Stimulated activated CD8-positive, alpha-beta memory T cell treated with anti-CD3 and anti-CD28 coated beads, Interleukin-7, amount 100 ng/mL, for 4 hours (primary cell): ENCODE results near the gene MAGEA8.
"Not testable (repeated sequence)": the region's sequence is repeated elsewhere in the genome, so short reads cannot be mapped to it uniquely, and the experiment has no call there.

ENCODE experiments used
- DNase-seq, 2 donors: peaks; one replicate each; pipeline ENCODE4 v3.0.0-alpha.2; 2020; ENCODE audit warnings: low read depth in 2 of 2

The MAGEA8 gene

GRCh38 chrX:149881081-149881711 lies at the start of gene MAGEA8:
TSS of gene MAGEA8 (plus strand) at chrX:149881183. CDS start at chrX:149884273, 3,090 bp downstream.
- no peak for DNase-seq

- no peak for DNase-seq
Measured at GRCh38 chrX:149831473-149831872, 49.5 kb upstream of the MAGEA8 start.

- DNase-seq = not testable (repeated sequence)
Measured at GRCh38 chrX:149836728-149837127, 44.3 kb upstream of the MAGEA8 start.

- DNase-seq = no peak
Measured at GRCh38 chrX:149837167-149837566, 43.8 kb upstream of the MAGEA8 start.

DNA sequence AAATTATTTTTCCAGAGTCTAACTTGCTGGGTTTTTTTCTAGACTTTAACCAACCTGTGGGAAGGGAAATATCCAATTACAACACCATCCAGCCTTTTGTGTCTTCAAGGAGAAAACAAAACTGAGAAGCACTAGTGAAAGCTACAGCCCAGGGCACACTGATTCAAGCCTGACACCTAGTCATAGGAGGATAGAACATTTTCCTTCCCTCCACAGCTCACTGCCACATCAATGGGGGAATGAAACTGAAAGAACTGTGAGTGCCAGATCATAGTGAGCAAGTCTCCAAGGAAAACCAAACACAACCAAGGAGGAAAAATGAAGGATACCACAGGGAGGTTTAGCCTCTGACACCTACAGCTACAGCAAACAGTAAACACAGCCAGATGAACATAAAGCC lies 43.3 kb upstream of the MAGEA8 start:
- no peak for DNase-seq

- no peak for DNase-seq
Measured at GRCh38 chrX:149841929-149842328, 39.1 kb upstream of the MAGEA8 start.

DNA sequence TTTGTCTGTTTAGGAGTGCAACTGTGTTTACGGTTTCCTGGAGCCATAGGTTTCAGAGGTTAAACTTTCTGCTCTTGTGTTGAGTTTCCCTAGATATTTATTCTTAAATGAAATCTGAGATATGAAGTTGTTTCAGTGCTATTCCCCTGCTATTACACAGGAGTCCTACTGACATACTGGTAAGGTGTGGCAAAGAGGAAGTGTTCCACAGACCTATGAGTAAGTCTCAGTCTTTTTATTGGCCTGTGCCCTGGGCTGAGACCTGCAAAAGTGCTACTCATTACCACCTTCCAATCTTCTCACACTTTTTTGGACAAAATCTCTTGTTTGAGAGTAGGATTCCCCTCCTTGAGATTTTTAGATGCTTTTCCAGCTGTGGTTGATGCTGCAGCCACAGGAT lies 35.6 kb upstream of the MAGEA8 start:
- DNase-seq = no peak

DNA sequence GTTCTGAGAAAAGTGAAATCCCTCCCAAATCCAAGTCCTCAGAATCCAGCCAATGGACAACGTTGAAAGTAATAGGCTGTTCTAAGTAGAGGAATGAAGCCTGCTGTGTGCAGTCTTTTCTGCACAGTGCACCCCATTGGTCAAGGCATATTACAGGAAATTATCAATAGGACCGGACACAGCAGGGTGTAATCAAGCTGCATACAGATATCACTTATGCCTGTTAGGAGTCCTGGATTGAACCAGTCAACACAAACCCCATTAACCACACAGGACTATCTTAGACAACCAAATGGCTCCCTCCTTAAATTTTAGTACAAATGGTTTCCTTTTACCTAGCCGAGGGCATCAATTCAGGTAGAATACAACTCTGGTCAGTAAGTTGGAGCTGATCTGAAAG lies 34.2 kb upstream of the MAGEA8 start:
- DNase-seq = no peak

- no peak for DNase-seq
Measured at GRCh38 chrX:149848855-149849254, 32.1 kb upstream of the MAGEA8 start.

GRCh38 chrX:149849787-149850186 lies 31.2 kb upstream of the MAGEA8 start:
- no peak for DNase-seq

- no peak for DNase-seq
Measured at GRCh38 chrX:149851864-149852263, 29.1 kb upstream of the MAGEA8 start.

GRCh38 chrX:149853925-149854324 lies 27.1 kb upstream of the MAGEA8 start:
- no peak for DNase-seq

DNA sequence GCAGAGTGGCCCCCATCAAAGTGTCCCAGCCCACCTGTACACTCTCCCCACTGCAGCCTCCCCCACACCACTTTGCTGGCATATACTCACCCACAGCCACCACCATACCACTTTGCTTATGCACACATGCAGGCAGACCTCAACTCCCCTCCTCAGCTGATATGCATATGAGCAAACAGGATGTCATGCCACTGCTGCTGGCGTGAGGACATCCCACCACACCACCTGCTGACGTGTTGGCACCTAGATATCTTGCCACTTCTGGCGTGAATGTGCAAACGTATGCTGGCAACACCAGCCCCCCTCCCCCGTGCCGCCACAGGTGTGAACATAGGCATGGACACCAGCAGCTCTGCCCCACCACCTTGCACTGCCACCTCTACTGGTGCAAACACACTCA lies 22.4 kb upstream of the MAGEA8 start:
- DNase-seq = peak in 1 of 2 donors; percentile 2

GRCh38 chrX:149860445-149860844 lies 20.5 kb upstream of the MAGEA8 start:
- no peak for DNase-seq

DNA sequence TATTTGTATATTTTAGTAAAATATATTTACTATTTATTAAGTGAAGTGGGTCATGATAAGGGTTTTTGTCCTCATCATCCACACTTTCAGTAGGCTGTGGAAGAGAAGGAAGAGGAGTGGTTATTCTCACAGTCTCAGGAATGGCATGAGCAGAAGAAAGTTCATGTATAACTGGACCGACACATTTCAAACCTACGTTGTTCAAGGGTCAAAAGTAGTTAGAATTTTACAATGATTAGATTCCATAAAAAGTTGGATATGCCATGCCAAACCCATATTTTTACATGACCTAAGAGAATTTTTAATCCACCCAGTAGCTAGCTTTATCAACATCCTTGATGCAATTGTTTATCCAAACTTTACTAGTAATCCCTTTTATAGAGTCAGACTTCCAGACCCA lies 15.6 kb upstream of the MAGEA8 start:
- no peak for DNase-seq

GRCh38 chrX:149867488-149867887 lies 13.5 kb upstream of the MAGEA8 start:
- no peak for DNase-seq

DNA sequence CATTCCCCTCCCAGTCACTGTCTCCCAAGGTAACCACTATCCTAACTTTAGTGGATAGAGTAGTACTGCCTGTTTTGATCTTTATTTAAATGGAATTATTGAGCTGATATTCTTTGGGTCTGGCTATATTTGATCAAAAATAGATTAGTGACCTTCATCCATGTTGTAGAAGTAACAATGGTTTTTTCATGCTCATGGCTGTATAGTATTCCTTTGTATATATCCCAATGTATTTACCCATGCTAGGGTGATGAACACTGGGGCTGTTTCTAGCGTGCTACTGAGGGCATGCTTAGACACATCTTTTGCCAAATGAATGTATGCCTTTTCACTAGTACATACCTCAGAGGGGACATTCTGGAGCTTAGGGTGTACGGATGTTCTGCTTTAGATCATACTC lies 10.1 kb upstream of the MAGEA8 start:
- DNase-seq = no peak

GRCh38 chrX:149871433-149871832 lies 9.6 kb upstream of the MAGEA8 start:
- no peak for DNase-seq

GRCh38 chrX:149871940-149872339 lies 9.0 kb upstream of the MAGEA8 start:
- peak; percentile 35 to 64 for DNase-seq

- DNase-seq = no peak
Measured at GRCh38 chrX:149877157-149877556, 3.8 kb upstream of the MAGEA8 start.

DNA sequence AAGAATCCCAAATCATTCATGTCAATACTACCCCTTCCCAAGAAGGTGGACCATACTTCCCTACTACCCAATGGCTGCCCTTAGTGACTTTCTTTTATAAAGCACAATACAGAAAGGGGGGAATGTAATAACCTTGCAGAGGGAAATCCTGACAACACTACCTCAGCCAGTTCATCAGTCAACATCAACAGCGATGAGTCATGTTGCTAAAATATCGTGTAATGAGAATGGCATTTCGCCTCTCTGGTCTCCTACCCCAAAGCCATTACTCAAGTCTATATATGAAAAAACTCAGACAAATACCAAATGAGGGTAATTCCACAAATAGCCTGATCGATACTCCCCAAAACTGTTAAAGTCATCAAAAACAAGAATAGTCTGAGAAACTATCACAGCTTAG lies 3.3 kb upstream of the MAGEA8 start:
- DNase-seq = no peak

DNA sequence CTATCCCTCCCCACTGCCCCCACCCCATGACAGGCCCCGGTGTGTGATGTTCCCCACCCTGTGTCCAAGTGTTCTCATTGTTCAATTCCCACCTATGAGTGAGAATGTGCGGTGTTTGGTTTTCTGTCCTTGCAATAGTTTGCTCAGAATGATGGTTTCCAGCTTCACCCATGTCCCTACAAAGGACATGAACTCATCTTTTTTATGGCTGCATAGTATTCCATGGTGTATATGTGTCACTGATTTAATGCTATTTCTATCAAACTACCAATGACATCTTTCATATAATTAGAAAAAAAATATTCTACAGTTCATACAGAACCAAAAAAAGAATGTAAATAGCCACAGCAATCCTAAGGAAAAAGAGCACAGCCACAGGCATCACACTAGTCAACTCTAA lies 9.8 kb downstream of the MAGEA8 start:
- DNase-seq = not testable (repeated sequence)

DNA sequence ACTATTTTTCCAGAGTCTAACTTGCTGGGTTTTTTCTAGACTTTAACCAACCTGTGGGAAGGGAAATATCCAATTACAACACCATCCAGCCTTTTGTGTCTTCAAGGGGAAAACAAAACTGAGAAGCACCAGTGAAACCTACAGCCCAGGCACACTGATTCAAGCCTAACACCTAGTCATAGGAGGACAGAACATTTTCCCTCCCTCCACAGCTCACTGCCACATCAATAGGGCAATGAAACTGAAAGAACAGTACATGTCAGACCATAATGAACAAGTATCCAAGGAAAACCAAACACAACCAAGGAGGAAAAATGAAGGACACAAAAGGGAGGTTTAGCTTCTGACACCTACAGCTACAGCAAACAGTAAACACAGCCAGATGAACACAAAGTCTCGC lies 17.6 kb downstream of the MAGEA8 start:
- no peak for DNase-seq
